ENCODE data around the gene TNFRSF8.

DNA sequence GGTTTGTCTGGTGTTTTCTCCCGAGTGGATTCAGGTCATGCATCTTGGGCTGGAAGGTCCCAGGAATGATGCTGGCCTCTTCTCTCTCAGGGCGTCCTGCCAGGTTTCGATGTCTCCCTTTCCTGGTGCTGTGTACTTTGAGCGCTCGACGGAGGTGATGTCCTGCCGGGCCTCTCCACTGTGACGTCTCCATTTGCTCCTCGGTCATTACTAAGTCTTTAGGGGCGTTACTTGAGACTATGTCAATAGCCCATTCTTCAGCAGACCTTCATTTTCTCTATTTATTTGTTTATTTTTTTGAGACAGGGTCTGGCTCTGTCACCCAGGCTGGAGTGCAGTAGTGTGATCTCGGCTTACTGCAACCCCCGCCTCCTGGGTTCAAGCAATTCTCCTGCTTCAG, 66.5 kb downstream of the TNFRSF8 start:
- TF ChIP-seq TEAD4 (IDR thresholded peaks at IDR 0.05; ENCODE audit: borderline replicate concordance, insufficient read depth): no peak
- TF ChIP-seq EP300 (IDR thresholded peaks at IDR 0.05; ENCODE audit: borderline replicate concordance in 1 of 2, low read depth in 1 of 2, low read length in 1 of 2): no peak
- TF ChIP-seq, protein P1, sequence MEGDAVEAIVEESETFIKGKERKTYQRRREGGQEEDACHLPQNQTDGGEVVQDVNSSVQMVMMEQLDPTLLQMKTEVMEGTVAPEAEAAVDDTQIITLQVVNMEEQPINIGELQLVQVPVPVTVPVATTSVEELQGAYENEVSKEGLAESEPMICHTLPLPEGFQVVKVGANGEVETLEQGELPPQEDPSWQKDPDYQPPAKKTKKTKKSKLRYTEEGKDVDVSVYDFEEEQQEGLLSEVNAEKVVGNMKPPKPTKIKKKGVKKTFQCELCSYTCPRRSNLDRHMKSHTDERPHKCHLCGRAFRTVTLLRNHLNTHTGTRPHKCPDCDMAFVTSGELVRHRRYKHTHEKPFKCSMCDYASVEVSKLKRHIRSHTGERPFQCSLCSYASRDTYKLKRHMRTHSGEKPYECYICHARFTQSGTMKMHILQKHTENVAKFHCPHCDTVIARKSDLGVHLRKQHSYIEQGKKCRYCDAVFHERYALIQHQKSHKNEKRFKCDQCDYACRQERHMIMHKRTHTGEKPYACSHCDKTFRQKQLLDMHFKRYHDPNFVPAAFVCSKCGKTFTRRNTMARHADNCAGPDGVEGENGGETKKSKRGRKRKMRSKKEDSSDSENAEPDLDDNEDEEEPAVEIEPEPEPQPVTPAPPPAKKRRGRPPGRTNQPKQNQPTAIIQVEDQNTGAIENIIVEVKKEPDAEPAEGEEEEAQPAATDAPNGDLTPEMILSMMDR (IDR thresholded peaks at IDR 0.05): no peak
- TF ChIP-seq, protein P2, sequence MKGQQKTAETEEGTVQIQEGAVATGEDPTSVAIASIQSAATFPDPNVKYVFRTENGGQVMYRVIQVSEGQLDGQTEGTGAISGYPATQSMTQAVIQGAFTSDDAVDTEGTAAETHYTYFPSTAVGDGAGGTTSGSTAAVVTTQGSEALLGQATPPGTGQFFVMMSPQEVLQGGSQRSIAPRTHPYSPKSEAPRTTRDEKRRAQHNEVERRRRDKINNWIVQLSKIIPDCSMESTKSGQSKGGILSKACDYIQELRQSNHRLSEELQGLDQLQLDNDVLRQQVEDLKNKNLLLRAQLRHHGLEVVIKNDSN (IDR thresholded peaks at IDR 0.05; ENCODE audit: borderline replicate concordance, low read depth): no peak
